Colonic mucosa (tissue), 4 donors: Measurements from ENCODE around the gene THY1. TPM values are rescaled to one million over a fixed set of nuclear protein-coding genes. Genes with fewer than 3 reads are reported as not detected.

Experiments used
- DNase-seq: peaks from one replicate; pipeline ENCODE4 v3.0.0-alpha.2; 2020
- H3K27ac ChIP-seq: fragments of 200-600 bp; one replicate; pipeline ENCODE4 v1.8.0; 2021
- H3K27me3 ChIP-seq: fragments of 200-600 bp; one replicate; pipeline ENCODE4 v1.8.0; 2021
- H3K36me3 ChIP-seq: fragments of 200-600 bp; one replicate; pipeline ENCODE4 v1.8.0; 2021
- H3K4me1 ChIP-seq: fragments of 200-600 bp; one replicate; pipeline ENCODE4 v1.8.0; 2021; ENCODE audit warnings: mild to moderate bottlenecking
- H3K4me3 ChIP-seq: fragments of 200-600 bp; one replicate; pipeline ENCODE4 v1.8.0; 2021
- H3K9ac ChIP-seq, 2 donors: one replicate each; pipeline ENCODE4 v1.7.0; 2013; ENCODE audit warnings: control low read depth in 2 of 2, low read depth in 2 of 2, low read length in 2 of 2
- H3K9me3 ChIP-seq: fragments of 200-600 bp; one replicate; pipeline ENCODE4 v1.8.0; 2021
- CTCF ChIP-seq: fragments of 200-600 bp; IDR thresholded peaks from one replicate; pipeline ENCODE4 v1.8.0; 2022; ENCODE audit warnings: antibody characterized with exemption, mild to moderate bottlenecking
- intact Hi-C: fragments of 100-400 bp; cut with DNase I; formaldehyde crosslinking; loops from one replicate; pipeline ENCODE4 v1.14.1; 2022
- total RNA-seq, 2 donors: library from RNA; stranded (reverse); fragmentation: NEBNext Ultra II Directional in 1 of 2; extraction: Animal tissue kit (Norgen Biotek cat#: 25700) in 1 of 2; gene quantifications; one replicate each; pipeline ENCODE4 v1.2.1, GENCODE V29; 2021
- donor health status: healthy.
- donor health status: DM: no; HTN: no; CAD: no.
- donor health status: DM: no; HTN: no; CAD: no.

THY1 gene
- total RNA-seq, 2 donors from 2014 or later = 6.6 to 6.9 TPM

GRCh38 chr11:119432484-119433357, 9.7 kb upstream of the THY1 start:
- Histone ChIP-seq H3K27me3 (no peaks in the 10 kb centered on the region), H3K4me1 (no peaks in the 10 kb centered on the region), H3K9ac (no peak overlapping the region), H3K36me3 (no peaks in the 10 kb centered on the region), H3K4me3 (no peak overlapping the region), H3K9me3 (no peaks in the 10 kb centered on the region), H3K27ac (no peak overlapping the region)
- no peak for DNase-seq
- intact Hi-C loops = no loop called here
- TF ChIP-seq CTCF = no peak

- intact Hi-C loops = no loop called here
Observed at GRCh38 chr11:119431523-119431922, 8.6 kb upstream of the THY1 start.

GRCh38 chr11:119427279-119427678, 4.3 kb upstream of the THY1 start:
- TF ChIP-seq CTCF = no peak
- Histone ChIP-seq H3K9ac (no peak overlapping the region), H3K9me3 (no peaks in the 10 kb centered on the region), H3K27me3 (peaks cover 15% of the 10 kb centered on the region), H3K36me3 (no peaks in the 10 kb centered on the region), H3K27ac (no peak overlapping the region), H3K4me1 (no peaks in the 10 kb centered on the region), H3K4me3 (no peak overlapping the region)
- DNase-seq = no peak
- intact Hi-C loops = no loop called here

More at GRCh38 chr11:119431523-119431922, 8.6 kb upstream of the THY1 start:
- no peak overlapping the region for H3K9ac ChIP-seq
- no peak overlapping the region for H3K4me3 ChIP-seq
- H3K36me3 ChIP-seq = no peaks in the 10 kb centered on the region
- no peaks in the 10 kb centered on the region for H3K4me1 ChIP-seq
- TF ChIP-seq CTCF = no peak
- H3K27me3 ChIP-seq = no peaks in the 10 kb centered on the region
- no peak for DNase-seq
- no peaks in the 10 kb centered on the region for H3K9me3 ChIP-seq
- no peak overlapping the region for H3K27ac ChIP-seq

- DNase-seq = no peak
Observed at GRCh38 chr11:119426142-119426541, 3.2 kb upstream of the THY1 start.

GRCh38 chr11:119424775-119425174, 1.8 kb upstream of the THY1 start:
- H3K4me3 ChIP-seq = no peak overlapping the region
- intact Hi-C loops = no loop called here
- TF ChIP-seq CTCF = no peak
- no peak overlapping the region for H3K9ac ChIP-seq
- H3K9me3 ChIP-seq = no peaks in the 10 kb centered on the region
- H3K36me3 ChIP-seq = no peaks in the 10 kb centered on the region
- H3K4me1 ChIP-seq = no peaks in the 10 kb centered on the region
- DNase-seq = no peak
- peaks cover 23% of the 10 kb centered on the region for H3K27me3 ChIP-seq
- H3K27ac ChIP-seq = no peak overlapping the region

More at GRCh38 chr11:119426142-119426541, 3.2 kb upstream of the THY1 start:
- Histone ChIP-seq H3K27ac (no peak overlapping the region), H3K36me3 (no peaks in the 10 kb centered on the region), H3K27me3 (peaks cover 23% of the 10 kb centered on the region), H3K9ac (no peak overlapping the region), H3K4me1 (no peaks in the 10 kb centered on the region), H3K9me3 (no peaks in the 10 kb centered on the region), H3K4me3 (no peak overlapping the region)
- no peak for TF ChIP-seq CTCF
- intact Hi-C loops = no loop called here
